Keratinocyte (primary cell): ENCODE results near the gene ITGAE.

Experiments
- CTCF ChIP-seq, 3 experiments: IDR thresholded peaks in 1 of 3; conservative IDR thresholded peaks in 1 of 3; optimal IDR thresholded peaks in 1 of 3; 2 replicates in 2 of 3; 3 replicates in 1 of 3; pipeline versions ENCODE3 to v1.5.1; 2011; ENCODE audit warnings: low read length in 3 of 3, mild to moderate bottlenecking in 3 of 3, moderate library complexity in 2 of 3, control low read depth in 1 of 3, inconsistent platforms in 1 of 3; ENCODE audit not compliant: insufficient read depth in 2 of 3; ENCODE audit errors: extremely low read depth in 1 of 3
- EZH2 ChIP-seq: IDR thresholded peaks from one replicate; pipeline ENCODE4 v1.6.1; 2012; ENCODE audit warnings: inconsistent platforms, mild to moderate bottlenecking, low read length, moderate library complexity

GRCh38 chr17:3695723-3696411 is 105.1 kb downstream of the ITGAE start, which contains the start of gene P2RX5:
- TF ChIP-seq CTCF (optimal IDR thresholded peaks at IDR 0.05 in 1 of 3, IDR thresholded peaks at IDR 0.05 in 1 of 3, conservative IDR thresholded peaks at IDR 0.05 in 1 of 3; ENCODE audit: extremely low read depth in 1 of 3, insufficient read depth in 2 of 3, low read length in 3 of 3) (no peak), EZH2 (no peak)
